GM12878 (cell line): Measurements from ENCODE around the gene IGF1R. TPM values are rescaled to one million over a fixed set of nuclear protein-coding genes. Genes with fewer than 3 reads are reported as not detected.
A peak's percentile ranks its signal among the peaks of the same experiment; 100 is the strongest.

Experiments used
- ATF7 ChIP-seq: fragments of 450-650 bp; IDR thresholded peaks from 2 replicates; pipeline ENCODE4 v1.6.1; 2016; ENCODE audit warnings: low read depth, mild to moderate bottlenecking
- BACH1 ChIP-seq: fragments of 450-650 bp; IDR thresholded peaks from 2 replicates; pipeline ENCODE4 v1.6.1; 2017; ENCODE audit warnings: mild to moderate bottlenecking, borderline replicate concordance
- BRCA1 ChIP-seq: IDR thresholded peaks from 2 replicates; pipeline ENCODE4 v1.6.1; 2011; ENCODE audit warnings: low read depth, low read length, improper control_type of control experiment
- CHD4 ChIP-seq: fragments of 200-600 bp; sonication (generic); IDR thresholded peaks from 2 replicates; pipeline ENCODE4 v1.6.1; 2016; ENCODE audit warnings: mild to moderate bottlenecking
- EP300 ChIP-seq, 2 experiments: fragments of 150-350 bp in 1 of 2; IDR thresholded peaks; 2 replicates each; pipeline ENCODE4 v1.6.1; 2011 to 2012; ENCODE audit warnings: low read depth in 2 of 2, low read length in 2 of 2, borderline replicate concordance in 1 of 2, improper control_type of control experiment in 1 of 2, inconsistent platforms in 1 of 2; ENCODE audit not compliant: control insufficient read depth in 1 of 2
- HDAC6 ChIP-seq: fragments of 200-600 bp; sonication (generic); IDR thresholded peaks from one replicate; pipeline ENCODE4 v1.8.0; 2017; ENCODE audit warnings: antibody characterized with exemption; ENCODE audit not compliant: unreplicated experiment
- LARP7 ChIP-seq: fragments of 450-650 bp; IDR thresholded peaks from 2 replicates; pipeline ENCODE4 v1.6.1; 2017; ENCODE audit warnings: mild to moderate bottlenecking
- MTA3 ChIP-seq: IDR thresholded peaks from 2 replicates; pipeline ENCODE4 v1.6.1; 2012; ENCODE audit warnings: low read length, inconsistent platforms, borderline replicate concordance
- MXI1 ChIP-seq: fragments of 150-350 bp; IDR thresholded peaks from 2 replicates; pipeline ENCODE4 v1.6.1; 2011; ENCODE audit warnings: low read depth, mild to moderate bottlenecking, inconsistent platforms, low read length, improper control_type of control experiment
- NFXL1 ChIP-seq: fragments of 450-650 bp; IDR thresholded peaks from 2 replicates; pipeline ENCODE4 v1.6.1; 2017; ENCODE audit warnings: antibody characterized with exemption, mild to moderate bottlenecking, borderline replicate concordance
- RELA ChIP-seq: fragments of 450-650 bp; IDR thresholded peaks from 2 replicates; pipeline ENCODE4 v1.8.0; 2014; ENCODE audit warnings: borderline replicate concordance; ENCODE audit not compliant: partially characterized antibody
- RUNX3 ChIP-seq: IDR thresholded peaks from 2 replicates; pipeline ENCODE4 v1.6.1; 2012; ENCODE audit warnings: low read length, inconsistent platforms
- SMAD1 ChIP-seq: fragments of 450-650 bp; IDR thresholded peaks from 2 replicates; pipeline ENCODE4 v1.6.1; 2018; ENCODE audit warnings: mild to moderate bottlenecking, low read depth; ENCODE audit not compliant: partially characterized antibody
- SMARCA5 ChIP-seq: fragments of 450-650 bp; IDR thresholded peaks from 2 replicates; pipeline ENCODE4 v1.6.1; 2017; ENCODE audit warnings: mild to moderate bottlenecking
- SREBF2 ChIP-seq: IDR thresholded peaks from 2 replicates; pipeline ENCODE4 v1.6.1; 2012; ENCODE audit warnings: mild to moderate bottlenecking, low read length
- TARDBP ChIP-seq: IDR thresholded peaks from 2 replicates; pipeline ENCODE4 v1.6.1; 2016; ENCODE audit warnings: borderline replicate concordance
- USF2 ChIP-seq: IDR thresholded peaks from 2 replicates; pipeline ENCODE4 v1.6.1; 2011; ENCODE audit warnings: low read depth, low read length, improper control_type of control experiment, borderline replicate concordance
- ZNF207 ChIP-seq: fragments of 450-650 bp; IDR thresholded peaks from 2 replicates; pipeline ENCODE4 v1.6.1; 2014; ENCODE audit warnings: antibody characterized with exemption, mild to moderate bottlenecking, borderline replicate concordance
- ZNF384 ChIP-seq: IDR thresholded peaks from 2 replicates; pipeline ENCODE4 v1.6.1; 2012; ENCODE audit warnings: low read depth, mild to moderate bottlenecking, low read length, improper control_type of control experiment, borderline replicate concordance
- ZZZ3 ChIP-seq: IDR thresholded peaks from 2 replicates; pipeline ENCODE4 v1.6.1; 2011; ENCODE audit warnings: low read depth; ENCODE audit not compliant: control insufficient read depth, insufficient read length
- polyA plus RNA-seq, 11 experiments: library from polyadenylated mRNA; depleted of rRNA in 4 of 11; unstranded in 6 of 11; stranded (reverse) in 5 of 11; fragments of >200 nt; fragmentation: Nextera tagmentation in 4 of 11; fragmentation: Illumina TruSeq in 1 of 11; extraction: Ambion mirVana in 4 of 11; extraction: Trizol in 1 of 11; gene quantifications; 1 replicate in 1 of 11; 2 replicates in 10 of 11; pipeline versions ENCODE4 v1.2.1 to v1.2.3, GENCODE V29; 2011 to 2016; ENCODE audit warnings: inconsistent platforms in 2 of 11, missing spikeins in 2 of 11, low read depth in 1 of 11
- total RNA-seq, 4 experiments: library from RNA; depleted of rRNA in 3 of 4; stranded (reverse); fragments of >200 nt in 3 of 4; fragmentation: Illumina TruSeq in 1 of 4; extraction: Trizol in 1 of 4; gene quantifications; 2 replicates each; pipeline versions ENCODE4 v1.2.1 to v1.2.3, GENCODE V29; 2013 to 2021
- TF ChIP-seq, protein P1 (sequence below): fragments of 450-650 bp; IDR thresholded peaks from 2 replicates; pipeline ENCODE4 v1.6.1; 2017; ENCODE audit warnings: borderline replicate concordance
- TF ChIP-seq, protein P2 (sequence below): fragments of 450-650 bp; IDR thresholded peaks from 2 replicates; pipeline ENCODE4 v1.6.1; 2014; ENCODE audit warnings: mild to moderate bottlenecking
- TF ChIP-seq, protein P3 (sequence below): fragments of 450-650 bp; formaldehyde crosslinking; IDR thresholded peaks from 2 replicates; pipeline ENCODE4 v1.4.0; 2020; ENCODE audit warnings: mild to moderate bottlenecking, moderate library complexity

Gene IGF1R
- total and polyA plus RNA-seq, 10 of the 15 experiments (the other 5 are each of a cell fraction or from before 2014, with no cell fraction given) = 0.03 to 2.7 (median 0.66) TPM

DNA sequence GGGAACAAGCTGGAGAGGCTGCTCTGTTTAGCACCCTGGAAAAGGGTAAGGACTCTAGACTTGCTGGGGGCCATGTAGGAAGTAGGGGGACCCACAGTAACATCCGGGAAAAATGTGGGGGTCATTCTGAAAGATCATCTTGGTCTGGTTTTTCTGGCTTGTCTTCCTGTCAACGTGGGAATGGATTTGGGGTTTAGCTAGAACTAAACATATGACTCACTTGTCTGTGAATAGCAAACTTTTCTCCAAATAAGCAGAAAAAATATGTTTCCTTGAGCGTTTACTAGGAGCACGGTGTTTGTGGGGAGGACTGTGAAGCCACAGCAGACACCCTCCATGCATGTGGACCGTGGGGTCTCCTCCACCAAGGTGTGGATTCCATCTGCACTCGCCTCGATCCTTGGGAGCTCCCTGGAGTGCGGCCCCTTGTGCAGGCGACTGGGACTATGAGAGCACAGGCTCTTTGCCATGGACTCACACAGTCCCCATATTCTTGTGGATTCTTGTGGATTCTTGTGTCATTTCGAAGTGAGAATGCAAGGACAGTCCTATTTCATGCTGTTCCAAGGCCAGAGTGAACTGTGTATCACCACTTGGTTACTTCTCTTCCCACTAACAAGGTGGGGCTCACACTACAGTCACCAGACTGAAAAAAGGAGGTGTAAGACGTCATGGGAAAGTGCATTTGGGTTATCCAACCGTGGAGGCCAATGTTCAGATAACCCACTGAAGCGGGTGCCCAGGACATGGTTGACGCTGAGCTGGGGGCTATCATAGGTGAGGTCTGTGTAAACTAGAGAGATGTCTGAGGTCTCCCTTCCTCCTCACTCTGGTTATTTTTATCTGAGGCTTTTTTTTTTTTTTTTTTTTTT is 333.7 kb downstream of the IGF1R start (continued):
- peak; percentile 82 for TF ChIP-seq SMAD1
- peak; percentile 90 for TF ChIP-seq ZNF384
- TF ChIP-seq BACH1 = no peak; the same call in 1 of the 2 replicates
- no peak for TF ChIP-seq USF2
- peak; percentile 94 for TF ChIP-seq ATF7
- TF ChIP-seq RELA = no peak
- no peak for TF ChIP-seq TARDBP
- TF ChIP-seq, protein P1, sequence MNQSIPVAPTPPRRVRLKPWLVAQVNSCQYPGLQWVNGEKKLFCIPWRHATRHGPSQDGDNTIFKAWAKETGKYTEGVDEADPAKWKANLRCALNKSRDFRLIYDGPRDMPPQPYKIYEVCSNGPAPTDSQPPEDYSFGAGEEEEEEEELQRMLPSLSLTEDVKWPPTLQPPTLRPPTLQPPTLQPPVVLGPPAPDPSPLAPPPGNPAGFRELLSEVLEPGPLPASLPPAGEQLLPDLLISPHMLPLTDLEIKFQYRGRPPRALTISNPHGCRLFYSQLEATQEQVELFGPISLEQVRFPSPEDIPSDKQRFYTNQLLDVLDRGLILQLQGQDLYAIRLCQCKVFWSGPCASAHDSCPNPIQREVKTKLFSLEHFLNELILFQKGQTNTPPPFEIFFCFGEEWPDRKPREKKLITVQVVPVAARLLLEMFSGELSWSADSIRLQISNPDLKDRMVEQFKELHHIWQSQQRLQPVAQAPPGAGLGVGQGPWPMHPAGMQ = no peak
- no peak for TF ChIP-seq NFXL1
- no peak for TF ChIP-seq CHD4
- TF ChIP-seq, protein P2, sequence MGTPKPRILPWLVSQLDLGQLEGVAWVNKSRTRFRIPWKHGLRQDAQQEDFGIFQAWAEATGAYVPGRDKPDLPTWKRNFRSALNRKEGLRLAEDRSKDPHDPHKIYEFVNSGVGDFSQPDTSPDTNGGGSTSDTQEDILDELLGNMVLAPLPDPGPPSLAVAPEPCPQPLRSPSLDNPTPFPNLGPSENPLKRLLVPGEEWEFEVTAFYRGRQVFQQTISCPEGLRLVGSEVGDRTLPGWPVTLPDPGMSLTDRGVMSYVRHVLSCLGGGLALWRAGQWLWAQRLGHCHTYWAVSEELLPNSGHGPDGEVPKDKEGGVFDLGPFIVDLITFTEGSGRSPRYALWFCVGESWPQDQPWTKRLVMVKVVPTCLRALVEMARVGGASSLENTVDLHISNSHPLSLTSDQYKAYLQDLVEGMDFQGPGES = no peak
- TF ChIP-seq MTA3 = peak; percentile 27; the same call in 1 of the 2 replicates
- no peak; the same call in 1 of the 2 replicates for TF ChIP-seq ZNF207
- TF ChIP-seq RUNX3 = peak; percentile 71
- TF ChIP-seq, protein P3, sequence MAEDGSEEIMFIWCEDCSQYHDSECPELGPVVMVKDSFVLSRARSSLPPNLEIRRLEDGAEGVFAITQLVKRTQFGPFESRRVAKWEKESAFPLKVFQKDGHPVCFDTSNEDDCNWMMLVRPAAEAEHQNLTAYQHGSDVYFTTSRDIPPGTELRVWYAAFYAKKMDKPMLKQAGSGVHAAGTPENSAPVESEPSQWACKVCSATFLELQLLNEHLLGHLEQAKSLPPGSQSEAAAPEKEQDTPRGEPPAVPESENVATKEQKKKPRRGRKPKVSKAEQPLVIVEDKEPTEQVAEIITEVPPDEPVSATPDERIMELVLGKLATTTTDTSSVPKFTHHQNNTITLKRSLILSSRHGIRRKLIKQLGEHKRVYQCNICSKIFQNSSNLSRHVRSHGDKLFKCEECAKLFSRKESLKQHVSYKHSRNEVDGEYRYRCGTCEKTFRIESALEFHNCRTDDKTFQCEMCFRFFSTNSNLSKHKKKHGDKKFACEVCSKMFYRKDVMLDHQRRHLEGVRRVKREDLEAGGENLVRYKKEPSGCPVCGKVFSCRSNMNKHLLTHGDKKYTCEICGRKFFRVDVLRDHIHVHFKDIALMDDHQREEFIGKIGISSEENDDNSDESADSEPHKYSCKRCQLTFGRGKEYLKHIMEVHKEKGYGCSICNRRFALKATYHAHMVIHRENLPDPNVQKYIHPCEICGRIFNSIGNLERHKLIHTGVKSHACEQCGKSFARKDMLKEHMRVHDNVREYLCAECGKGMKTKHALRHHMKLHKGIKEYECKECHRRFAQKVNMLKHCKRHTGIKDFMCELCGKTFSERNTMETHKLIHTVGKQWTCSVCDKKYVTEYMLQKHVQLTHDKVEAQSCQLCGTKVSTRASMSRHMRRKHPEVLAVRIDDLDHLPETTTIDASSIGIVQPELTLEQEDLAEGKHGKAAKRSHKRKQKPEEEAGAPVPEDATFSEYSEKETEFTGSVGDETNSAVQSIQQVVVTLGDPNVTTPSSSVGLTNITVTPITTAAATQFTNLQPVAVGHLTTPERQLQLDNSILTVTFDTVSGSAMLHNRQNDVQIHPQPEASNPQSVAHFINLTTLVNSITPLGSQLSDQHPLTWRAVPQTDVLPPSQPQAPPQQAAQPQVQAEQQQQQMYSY (CRISPR knock-in tag) = peak; percentile 41; the same call in 1 of the 2 replicates
- peak; percentile 34 to 53; a peak in 2 of 4 replicates for TF ChIP-seq EP300 (IDR thresholded peaks at IDR 0.05; ENCODE audit: borderline replicate concordance in 1 of 2, control insufficient read depth in 1 of 2, low read depth in 2 of 2, low read length in 2 of 2)
- TF ChIP-seq LARP7 = no peak
- TF ChIP-seq BRCA1 = no peak
- TF ChIP-seq ZZZ3 = no peak
- TF ChIP-seq HDAC6 = no peak
- 0 out of 2 replicates have a peak, but pooled peaks have one; percentile 39 for TF ChIP-seq SMARCA5
- no peak for TF ChIP-seq SREBF2
- no peak for TF ChIP-seq MXI1
